Fibroblast of skin of abdomen (primary cell): ENCODE measurements around the gene IGF1.

Experiments used
- DNase-seq: peaks from one replicate; pipeline ENCODE4 v3.0.0-alpha.2; 2013

Gene IGF1

DNA sequence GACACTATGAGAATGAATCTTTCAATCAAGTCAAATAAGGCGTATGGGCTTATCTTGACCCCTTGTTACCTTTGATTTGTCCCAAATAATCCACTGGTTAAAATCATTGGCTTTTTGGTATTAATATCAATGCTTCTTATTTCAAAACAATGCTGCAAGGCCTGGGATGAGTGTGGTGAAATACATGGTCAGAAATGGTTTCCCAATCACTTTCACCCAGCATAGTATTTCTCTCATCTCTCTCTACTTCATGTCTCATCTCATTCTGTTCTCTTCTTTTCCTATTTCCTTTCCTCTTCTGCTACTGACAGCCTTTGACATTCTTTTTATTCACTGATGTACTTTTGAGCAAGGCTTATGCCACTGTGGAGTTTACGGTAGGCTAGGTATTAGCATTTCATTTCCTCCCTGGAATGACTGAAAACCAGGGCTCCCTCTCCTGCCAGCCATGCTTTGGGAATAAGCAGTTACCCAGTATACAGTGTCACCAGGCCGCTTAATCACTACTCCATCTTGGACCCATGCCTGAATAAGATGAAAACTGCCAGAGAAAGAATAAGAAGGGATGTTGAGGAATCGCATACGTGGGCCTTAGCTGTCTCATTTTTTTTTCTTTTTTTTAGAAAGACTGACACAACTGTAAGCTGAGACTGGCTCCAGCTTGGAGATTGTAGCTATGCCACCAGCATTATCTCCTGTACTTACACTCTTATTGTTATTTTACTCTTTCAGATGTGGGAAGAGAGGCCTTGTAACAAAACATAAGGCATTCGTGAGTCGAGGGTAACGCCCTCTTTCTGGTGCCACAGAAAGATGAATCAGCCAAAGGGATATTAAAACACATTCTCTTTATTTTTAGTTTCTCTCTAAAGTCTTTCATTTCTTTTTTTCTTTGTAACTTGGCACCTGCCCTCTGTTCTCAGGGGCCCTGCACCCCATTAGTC, 53.5 kb downstream of the IGF1 start:
- DNase-seq, result no peak

DNA sequence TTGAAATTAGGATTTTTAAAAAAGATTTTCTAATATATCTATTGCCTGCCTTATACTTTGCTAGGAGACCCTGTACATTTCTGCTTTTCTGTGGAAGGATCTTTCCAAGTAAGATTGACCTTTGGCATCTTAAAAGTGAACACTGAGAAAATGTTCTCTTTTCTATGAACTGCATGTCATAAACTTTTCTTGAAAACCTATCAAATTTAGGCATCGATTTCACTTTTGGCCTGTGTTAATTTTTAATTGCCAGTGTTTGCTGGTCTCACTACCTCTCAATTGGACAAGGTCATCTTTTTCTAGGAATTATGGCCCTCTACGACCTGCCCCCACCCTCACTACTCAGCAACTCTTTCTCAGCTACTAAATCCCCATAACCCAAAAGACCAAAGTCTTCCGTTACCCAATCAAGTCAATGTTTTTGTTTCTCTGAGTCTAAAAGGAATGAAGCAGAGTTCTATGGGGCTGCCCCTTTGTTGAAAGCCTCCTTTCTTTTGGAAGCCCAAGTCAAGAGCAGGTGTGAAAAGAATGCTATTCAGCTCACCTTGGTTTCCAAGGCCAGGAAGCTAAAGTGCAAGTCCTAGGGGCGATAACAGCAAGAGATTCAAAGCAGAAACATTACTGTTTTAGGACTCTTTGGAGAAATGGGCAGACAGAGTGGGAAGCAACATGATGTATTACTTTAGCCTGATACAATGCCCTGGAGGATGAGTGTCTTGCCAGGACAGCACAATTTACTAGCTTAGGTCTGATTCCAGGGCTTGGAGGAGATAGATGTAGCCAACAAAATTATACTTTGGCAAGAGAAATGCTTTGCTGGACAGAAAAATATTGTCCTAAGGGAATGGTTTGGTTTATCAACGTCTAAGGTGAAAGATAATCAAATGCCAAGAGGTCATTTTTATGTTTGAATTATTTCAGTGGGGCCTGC, 55.0 kb downstream of the IGF1 start:
- DNase-seq, result no peak

DNA sequence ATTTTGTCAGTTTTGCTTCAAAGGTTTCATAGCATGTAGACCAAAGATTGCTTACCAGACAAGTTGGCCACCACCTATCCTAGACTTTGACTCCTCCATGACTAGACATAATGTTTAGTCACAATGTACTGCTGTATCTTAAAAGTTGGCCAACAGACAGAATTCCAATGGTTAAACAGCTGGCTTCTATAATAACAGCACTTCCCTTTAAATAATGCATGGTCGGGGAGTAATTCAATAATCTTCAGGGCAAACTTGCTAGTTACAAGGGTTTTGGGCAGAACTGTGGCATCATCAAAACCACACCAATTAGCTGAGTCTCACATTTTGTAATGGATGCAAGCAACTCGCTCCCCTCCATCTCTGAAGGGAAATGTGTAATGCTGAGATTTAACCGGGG, 56.9 kb downstream of the IGF1 start:
- peak; percentile 37 for DNase-seq

DNA sequence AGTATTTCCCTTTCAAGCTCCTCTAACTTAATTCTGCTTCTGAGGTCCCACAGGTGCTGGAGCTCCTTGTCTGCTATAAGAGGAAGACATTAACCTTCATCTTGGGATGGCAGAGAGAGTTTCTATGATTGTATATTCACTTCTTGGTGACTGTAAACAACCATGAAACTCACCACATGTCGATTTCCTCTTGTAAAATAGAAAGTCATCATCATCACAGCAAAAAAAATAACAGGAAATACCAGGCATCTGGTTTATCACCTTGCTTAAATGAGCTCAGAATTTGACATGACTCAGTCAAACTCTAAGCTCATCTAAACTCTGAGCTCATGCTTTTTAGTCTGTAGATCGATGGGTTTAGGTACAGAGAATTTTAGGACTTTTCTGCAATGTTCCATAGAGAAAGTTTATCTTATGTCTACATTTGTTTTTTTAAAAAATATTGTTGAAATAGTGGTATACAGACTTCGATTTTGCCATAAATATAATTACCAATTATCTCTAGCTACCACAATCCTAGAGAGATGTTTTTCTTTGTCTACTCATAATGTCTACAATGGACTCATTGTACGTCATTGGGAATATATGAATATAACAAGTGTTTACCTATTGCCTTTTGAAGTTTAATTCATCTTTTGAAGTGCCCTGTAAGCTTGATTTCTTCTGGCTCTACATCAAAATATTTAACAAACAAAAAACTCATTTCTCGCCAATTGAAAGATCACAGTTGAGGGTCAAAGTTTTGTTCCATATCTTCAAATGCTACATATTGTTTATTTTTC, 58.4 kb downstream of the IGF1 start:
- DNase-seq, result no peak

DNA sequence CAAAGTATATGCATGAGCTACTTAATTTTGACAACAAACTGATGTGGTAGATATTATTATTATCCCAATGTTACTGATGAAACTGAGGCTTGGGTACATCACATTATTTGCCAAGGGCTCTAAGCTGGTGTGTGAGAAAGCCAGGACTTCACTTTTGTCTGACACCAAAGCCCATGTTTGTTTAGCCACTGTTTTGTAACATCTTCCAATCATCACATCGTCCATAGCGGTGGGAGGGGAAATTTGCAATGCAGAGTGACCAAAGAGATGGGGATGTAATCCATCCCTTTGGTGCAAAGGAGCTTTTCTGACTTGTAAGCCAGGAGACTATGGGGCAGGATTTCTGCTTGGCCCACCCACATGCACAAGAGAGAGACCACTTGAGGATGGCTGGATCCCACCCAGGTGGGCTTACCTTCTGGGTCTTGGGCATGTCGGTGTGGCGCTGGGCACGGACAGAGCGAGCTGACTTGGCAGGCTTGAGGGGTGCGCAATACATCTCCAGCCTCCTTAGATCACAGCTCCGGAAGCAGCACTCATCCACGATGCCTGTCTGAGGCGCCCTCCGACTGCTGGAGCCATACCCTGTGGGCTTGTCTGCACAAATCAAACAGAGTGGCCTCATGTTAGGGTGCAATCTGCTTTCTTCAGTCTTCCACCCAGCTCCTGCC, 61.1 kb downstream of the IGF1 start:
- no peak for DNase-seq

- no peak for DNase-seq
Observed at GRCh38 chr12:102417055-102417454, 63.3 kb downstream of the IGF1 start.

- no peak for DNase-seq
Observed at GRCh38 chr12:102415515-102415914, 64.8 kb downstream of the IGF1 start.

- DNase-seq, result no peak
Observed at GRCh38 chr12:102413396-102413795, 67.0 kb downstream of the IGF1 start.

- DNase-seq, result no peak
Observed at GRCh38 chr12:102410511-102410910, 69.9 kb downstream of the IGF1 start.

GRCh38 chr12:102408487-102409297, 71.7 kb downstream of the IGF1 start:
- DNase-seq, result no peak

GRCh38 chr12:102407776-102408486, 72.4 kb downstream of the IGF1 start:
- DNase-seq, result no peak

GRCh38 chr12:102406033-102406584, 74.3 kb downstream of the IGF1 start:
- DNase-seq, result no peak

- no peak for DNase-seq
Observed at GRCh38 chr12:102401087-102401486, 79.3 kb downstream of the IGF1 start.

DNA sequence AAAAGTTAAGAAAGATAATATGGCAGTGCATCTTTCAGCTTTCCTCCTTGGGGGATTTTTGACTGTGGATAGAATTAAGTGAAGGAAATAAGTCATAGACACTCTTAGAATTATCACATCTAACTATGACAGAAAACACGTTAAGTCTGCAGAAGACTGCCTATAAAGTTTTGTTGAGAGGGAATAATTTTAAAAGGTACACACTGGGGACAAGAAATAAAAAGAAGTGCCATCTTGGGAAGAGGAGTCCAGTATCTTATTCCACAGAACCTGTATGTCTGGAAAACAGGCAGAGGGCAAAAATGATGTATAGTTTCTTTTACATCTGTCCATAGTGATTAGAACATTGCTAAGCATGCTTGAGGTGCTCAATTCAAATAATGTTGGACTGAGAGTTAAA, 80.7 kb downstream of the IGF1 start:
- no peak for DNase-seq

GRCh38 chr12:102396276-102396675, 84.1 kb downstream of the IGF1 start:
- no peak for DNase-seq

GRCh38 chr12:102394200-102394599, 86.2 kb downstream of the IGF1 start:
- DNase-seq, result no peak

DNA sequence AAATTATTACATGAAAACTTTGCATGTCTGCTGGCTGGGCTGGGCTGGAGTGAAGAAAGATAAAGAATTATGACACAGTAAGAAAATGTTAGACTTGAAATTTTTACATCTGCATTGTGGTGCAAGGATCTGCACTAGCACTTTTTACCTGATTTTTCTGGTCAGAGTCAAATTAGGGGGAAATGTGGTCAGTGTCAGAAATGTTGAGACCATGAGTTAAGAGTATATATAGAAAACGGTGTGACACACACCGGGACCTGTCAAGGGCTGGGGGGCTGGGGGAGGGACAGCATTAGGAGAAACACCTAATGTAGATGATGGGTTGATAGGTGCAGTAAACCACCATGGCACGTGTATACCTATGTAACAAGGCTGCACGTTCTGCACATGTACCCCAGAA, 90.3 kb downstream of the IGF1 start:
- no peak for DNase-seq

DNA sequence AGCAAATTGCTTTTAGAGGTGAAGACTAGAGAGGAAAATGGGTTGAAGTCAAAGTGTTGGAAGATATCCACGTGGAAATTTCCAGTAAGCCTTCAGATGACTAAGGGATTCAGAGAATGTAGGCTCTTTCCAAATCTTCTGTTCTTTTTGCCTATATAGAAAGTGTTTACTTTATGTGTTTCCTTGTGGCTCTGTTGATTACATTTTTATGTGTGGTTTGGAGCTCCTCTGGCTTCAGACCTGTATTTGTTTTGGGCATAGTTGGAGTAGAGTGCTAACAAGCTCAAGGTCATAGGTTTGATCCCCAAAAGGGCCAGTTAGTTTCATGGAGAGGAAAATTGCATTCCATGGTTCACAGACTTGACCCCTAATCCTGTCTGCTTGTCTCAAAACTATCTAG, 91.9 kb downstream of the IGF1 start:
- DNase-seq, result no peak

GRCh38 chr12:102385343-102385742, 95.0 kb downstream of the IGF1 start:
- no peak for DNase-seq
